GM18868 (cell line): ENCODE results near the gene IGSF23.

Experiments
- ATAC-seq: cut with Tn5 transposase; IDR thresholded peaks from one replicate; pipeline ENCODE4 v1.9.1; 2021; ENCODE audit warnings: mild to moderate bottlenecking, moderate library complexity; ENCODE audit not compliant: unreplicated experiment

The IGSF23 gene

DNA sequence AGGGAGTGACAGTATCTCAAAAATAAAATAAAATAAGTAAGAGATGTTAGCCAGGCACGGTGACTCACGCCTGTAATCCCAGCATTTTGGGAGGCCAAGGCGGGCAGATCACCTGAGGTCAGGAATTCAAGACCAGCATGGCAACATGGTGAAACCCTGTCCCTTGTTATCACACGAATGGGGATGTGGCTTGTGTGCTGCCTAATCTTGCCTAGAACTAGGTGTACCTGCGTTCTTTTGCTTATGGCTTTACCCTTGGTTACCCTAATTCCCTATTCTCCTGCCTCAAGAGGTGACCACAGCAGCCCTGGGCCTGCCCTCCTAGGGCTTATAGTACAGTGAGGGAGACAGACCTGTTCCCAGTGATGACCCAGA is 24.0 kb downstream of the IGSF23 start:
- ATAC-seq, result no peak

DNA sequence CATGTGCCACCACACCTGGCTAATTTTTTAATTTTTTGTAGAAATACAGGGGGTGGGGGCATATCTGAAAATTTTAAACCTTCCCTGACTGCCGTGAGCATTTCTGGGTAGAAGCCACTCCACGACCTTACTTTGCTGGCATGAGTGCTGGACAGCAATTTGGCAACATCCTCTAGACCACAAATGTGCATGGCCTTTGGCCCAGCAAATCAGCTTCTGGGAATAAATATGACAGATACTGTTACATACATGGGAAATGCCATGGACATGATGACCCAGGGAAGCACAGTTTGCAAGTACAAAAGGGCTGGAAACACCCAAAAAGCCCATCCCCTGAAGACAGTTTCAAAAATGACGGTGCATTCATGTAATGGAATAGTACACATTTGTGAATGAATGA is 27.2 kb downstream of the IGSF23 start:
- ATAC-seq, result no peak

DNA sequence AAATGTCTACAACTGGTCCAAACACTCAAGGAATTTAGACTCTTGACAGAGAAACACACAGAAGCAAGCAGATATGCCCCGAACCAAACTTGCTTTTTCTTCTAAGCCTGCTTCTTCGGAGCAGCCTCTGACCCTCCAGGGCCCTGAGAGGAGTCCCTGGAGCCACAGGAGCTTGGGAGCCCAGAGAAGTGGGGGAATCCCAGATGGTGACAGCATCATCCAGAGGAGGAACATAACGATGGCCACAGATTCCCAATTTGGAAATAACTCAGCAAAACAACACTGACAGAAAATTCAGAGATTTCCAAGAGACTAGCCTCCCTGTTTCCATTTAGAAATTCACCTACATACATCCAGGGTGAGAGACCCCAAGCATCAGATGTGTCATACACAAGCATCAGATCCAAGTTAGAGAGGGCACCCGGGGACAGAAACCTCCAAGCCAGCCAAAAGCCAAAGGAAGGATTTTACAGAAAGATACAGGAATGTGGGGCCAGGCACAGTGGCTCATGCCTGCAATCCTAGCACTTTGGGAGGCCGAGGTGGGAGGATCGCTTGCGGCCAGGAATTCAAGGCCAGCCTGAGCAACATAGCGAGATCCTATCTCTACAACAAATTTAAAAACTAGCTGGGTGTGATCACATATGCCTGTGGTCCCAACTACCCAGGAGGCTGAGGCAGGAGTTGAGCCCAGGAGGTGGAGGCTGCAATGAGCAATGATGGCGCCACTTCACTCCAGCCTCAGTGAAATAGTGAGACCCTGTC is 28.3 kb downstream of the IGSF23 start:
- no peak for ATAC-seq

DNA sequence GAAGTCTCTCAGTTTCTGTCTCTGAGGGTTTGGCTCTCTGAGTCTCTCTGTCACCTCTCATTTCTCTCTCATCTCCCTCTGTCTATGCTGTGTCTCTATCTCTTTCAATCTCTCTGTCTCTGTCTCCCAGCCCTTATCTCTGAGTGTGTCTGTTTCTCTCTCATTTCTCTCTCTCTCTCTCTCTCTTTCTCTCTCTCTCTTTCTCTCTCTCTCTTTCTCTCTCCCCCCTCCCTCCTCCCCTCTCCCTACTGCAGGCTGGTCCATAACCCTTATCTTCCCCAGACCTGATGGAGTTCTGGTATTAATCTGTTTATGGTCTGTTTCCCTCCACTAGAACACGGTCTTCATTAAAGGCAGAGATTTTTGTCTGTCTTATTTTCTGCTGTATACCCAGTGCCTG is 29.0 kb downstream of the IGSF23 start:
- ATAC-seq, result no peak

DNA sequence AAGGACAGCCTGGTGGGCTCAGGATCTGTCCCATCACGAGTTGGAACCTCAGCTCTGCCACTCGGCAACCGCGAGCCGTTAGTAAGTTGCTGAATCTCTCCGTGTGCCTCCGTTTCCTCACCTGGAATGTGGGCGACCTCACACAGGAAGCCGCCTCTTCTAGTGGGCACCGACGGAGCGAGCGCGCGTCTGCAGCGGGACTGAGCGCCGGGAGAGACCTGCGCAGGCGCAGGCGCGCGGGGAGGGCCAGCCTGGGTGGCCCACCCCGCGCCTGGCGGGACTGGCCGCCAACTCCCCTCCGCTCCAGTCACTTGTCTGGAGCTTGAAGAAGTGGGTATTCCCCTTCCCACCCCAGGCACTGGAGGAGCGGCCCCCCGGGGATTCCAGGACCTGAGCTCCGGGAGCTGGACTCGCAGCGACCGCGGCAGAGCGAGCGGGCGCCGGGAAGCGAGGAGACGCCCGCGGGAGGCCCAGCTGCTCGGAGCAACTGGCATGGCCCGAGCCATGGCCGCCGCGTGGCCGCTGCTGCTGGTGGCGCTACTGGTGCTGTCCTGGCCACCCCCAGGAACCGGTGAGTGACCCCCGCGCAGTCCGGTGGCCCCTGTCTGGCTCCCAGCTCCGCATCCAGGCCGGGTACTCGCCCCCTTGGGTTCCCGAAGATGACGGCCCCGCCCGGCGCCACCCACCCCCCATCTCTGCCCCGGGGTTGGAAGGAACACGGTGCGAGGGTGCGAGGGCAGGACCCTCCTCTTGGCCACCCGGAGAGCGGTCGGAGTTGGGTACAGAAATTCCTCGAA is 30.4 kb downstream of the IGSF23 start, which contains the start of gene PVR:
Gene PVR, plus strand, starts transcription at position 306 of the 797 bp plus-strand sequence. Its CDS starts 187 bp downstream, at position 493.
- no peak for ATAC-seq

DNA sequence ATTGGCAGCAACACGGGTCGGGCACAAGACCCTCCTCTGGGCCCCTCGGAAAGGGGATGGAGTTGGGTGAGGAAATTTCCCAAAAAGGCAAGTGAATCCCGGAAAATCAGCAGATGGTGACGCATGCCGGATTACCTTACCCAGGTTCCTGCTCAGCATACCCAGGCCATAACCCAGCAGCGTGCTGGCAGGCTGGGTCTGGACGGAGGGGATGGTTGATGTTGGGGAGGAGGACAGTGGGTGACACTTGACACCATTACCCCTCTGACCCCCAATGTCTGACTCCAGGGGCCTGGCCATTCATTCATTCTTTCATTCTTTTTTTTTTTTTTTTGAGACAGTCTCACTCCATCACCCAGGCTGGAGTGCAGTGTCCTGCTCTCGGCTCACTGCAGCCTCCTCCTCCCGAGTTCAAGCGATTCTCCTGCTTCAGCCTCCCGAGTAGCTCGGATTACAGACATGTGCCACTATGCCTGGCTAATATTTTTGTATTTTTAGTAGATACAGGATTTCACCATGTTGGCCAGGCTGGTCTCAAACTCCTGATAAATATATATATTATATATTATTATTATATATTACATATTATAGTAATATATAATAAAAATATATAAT is 31.1 kb downstream of the IGSF23 start:
- ATAC-seq, result no peak

DNA sequence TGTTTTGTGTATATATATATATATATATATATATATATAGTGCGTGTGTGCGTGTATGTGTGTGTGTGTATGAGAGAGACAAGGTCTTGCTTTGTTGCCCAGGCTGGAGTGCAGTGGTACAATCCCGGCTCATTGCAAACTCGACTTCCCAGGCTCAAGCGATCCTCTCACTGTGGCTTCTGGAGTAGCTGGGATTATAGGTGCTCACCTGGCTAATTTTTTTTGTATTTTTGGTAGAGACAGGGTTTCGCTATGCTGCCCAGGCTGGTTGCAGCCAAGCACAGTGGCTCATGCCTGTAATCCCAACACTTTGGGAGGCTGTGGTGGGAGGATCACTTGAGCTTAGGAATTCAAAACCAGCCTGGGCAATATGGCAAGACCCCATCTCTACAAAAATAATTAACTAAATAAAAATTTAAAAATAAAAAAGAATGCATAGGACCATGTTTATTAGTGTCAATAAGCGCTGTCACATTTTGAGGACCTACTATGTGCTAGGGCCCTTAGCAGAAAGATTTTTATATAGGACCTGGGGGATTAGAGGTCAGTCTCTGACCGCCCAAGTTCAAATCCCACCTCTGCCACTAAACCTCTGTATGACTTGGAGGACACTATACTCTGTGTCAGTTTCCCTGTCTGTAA is 32.2 kb downstream of the IGSF23 start:
- no peak for ATAC-seq

DNA sequence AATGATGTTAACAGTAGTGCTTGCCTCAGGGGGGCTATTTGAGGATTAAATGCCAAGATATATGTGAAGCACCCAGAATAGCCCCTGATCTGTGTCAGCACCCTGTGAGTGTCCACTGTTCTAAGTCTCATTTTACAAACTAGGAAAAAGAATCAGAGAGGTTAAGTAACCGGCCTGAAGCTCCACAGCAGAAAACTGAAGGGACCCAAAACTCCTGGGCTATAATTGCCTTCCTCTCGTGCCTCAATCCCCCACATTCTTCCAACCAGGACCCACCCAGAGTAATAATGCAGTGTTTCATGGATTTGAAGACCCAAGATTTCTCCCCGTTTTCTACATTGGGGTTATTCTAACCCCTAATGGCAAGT is 32.7 kb downstream of the IGSF23 start:
- ATAC-seq, result no peak

DNA sequence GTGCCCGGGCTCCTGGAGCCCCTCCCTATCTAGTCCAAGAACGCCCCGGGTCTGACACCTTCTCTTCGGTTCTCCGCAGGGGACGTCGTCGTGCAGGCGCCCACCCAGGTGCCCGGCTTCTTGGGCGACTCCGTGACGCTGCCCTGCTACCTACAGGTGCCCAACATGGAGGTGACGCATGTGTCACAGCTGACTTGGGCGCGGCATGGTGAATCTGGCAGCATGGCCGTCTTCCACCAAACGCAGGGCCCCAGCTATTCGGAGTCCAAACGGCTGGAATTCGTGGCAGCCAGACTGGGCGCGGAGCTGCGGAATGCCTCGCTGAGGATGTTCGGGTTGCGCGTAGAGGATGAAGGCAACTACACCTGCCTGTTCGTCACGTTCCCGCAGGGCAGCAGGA is 33.8 kb downstream of the IGSF23 start:
- ATAC-seq, result no peak

DNA sequence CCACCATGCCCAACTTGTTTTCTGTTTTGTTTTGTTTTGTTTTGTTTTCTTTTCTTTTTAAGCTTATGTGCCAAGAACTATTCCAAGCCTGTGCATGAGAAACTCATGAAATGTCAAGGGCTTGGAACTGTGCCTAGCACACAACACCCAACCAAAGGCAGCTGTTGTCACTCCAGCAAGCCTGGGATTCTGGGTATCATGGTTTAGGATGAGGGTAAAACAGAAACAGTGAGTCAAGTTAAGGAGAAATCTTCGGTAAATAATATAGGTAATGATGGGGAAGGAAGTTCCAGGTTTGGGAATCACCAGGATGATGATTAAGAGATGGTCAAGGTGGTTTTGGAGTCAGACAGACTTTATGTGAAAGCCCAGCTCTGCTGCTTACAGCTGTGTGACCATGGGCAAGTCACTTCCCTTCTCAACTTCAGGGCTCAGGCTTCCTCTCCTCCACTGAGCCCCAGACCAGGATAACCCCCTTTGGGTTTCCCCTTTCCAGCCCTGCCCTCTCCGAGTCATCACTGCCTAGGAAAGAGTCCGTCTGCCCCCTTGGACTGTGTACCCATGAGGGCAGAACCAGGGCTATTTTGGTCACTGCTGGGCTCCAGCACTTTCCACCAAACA is 35.4 kb downstream of the IGSF23 start:
- ATAC-seq, result no peak

DNA sequence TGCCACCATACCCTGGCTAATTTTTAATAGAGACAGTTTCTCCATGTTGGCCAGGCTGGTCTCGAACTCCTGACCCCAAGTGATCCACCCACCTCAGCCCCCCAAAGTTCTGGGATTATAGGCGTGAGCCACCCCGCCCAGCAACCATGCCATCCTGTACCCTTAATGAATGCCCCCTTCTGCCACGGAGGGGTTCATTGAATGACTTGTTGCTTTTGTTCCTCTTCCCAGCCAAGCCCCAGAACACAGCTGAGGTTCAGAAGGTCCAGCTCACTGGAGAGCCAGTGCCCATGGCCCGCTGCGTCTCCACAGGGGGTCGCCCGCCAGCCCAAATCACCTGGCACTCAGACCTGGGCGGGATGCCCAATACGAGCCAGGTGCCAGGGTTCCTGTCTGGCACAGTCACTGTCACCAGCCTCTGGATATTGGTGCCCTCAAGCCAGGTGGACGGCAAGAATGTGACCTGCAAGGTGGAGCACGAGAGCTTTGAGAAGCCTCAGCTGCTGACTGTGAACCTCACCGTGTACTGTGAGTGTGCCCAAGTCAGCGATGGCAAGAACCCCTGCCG is 36.3 kb downstream of the IGSF23 start:
- no peak for ATAC-seq

DNA sequence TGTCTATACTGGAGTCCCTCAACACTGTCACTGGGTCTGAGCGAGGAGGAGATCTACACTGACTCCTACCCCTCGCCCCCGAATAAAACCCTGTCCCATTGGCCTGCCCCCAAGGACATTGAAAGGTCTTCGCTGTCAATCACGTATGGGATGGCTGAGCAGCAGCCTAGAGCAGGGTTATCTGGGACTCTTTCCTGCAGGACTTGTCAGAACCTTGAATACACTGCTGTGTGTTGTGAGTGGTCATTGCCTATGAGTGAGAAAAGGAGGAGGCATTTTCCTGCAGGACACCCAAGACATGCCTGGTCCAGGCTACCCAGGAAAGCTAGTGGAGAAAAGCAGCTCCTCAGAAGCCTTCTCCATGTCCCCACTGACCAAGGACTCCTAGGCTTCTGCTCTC is 40.0 kb downstream of the IGSF23 start:
- ATAC-seq, result no peak

DNA sequence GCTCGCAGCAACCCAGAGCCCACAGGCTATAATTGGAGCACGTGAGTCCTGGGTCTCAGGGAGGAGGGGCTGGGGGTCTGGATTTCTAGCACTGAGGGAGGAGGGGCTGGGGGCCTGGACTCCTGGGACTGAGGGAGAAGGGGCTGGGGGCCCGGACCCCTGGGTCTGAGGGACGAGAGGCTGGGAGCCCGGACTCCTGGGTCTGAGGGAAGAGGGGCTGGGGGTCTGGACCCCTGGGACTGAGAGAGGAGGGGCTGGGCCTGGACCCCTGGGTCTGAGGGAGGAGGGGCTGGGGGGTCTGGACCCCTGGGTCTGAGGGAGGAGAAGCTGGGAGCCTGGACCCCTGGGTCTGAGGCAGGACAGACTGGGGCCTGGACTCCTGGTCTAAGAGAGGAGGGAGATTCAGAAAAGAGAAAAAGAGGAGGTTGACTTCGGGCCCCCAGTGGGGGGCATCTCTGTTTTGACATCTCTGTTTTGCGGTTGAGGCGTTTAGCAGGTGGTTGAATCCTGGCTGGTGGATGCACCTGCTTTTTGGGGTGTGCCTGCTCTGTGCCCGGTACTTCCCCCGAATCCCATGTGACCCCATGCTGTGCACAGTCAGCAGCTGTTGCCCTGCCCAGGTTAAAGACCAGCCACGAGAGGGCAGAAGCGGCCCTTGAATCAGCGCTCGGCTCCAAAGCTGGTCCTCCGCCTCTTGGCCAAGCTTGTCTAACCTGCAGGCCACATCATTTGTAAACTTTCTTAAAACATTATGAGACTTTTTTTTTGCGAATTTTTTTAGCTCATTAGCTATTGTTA is 40.8 kb downstream of the IGSF23 start:
- peak; percentile 89 for ATAC-seq

DNA sequence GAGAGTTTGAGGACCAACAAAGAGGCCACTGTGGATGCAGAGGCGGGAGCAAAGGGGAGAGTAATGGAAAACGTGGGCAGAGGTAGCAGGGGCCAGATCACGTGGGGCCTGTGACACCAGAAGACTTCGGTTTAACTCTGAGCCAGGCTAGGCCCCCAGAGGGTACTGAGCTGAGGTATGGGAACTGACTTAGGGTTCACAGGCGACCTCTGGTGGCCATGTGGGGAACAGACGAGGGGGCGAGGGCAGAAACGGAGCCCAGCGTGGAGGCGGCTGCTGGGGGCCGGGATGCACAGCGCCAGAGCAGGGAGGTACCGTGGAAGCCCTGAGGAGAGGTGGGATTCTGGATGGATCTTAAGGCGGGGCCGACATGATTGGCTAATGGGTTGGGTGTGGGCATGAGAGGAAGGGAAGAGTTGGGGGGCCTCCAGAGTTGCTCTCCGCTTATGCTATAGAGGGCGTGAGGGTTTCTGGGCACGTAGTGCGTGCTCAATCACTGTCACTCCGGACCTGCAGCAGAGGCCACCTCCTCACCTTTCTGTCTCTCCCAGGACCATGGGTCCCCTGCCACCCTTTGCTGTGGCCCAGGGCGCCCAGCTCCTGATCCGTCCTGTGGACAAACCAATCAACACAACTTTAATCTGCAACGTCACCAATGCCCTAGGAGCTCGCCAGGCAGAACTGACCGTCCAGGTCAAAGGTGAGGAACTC is 44.0 kb downstream of the IGSF23 start:
- ATAC-seq, result no peak

DNA sequence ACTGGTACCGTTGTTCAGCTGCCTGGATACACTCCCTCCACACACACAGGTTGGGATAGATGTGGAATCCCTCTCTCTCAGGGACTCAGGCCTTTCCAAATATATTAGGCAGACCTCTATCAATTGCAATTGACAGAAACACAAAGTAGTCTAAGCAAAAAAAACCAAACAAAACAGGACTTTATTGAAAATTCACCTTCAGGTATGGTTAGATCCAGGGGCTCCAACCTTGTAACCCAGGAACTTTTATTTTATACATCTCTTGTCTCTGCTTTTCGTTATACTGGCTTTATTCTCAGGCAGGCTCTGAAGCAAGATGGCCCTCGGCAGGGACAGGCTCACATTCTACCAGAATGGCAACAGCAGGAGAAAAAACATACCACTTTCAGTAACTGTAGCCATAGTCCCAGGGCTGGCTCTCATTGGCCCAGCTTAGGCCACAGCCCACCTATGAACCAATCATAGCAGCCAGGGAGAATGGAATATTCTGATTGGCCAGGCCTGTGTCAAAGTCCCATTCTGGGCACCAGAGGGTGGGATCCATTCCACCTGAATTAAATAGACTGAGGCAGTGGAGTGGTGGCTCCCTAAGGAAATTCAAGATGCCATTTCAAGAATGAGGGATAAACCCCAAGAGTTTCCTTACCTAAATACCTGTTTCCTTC is 44.8 kb downstream of the IGSF23 start:
- ATAC-seq, result no peak

DNA sequence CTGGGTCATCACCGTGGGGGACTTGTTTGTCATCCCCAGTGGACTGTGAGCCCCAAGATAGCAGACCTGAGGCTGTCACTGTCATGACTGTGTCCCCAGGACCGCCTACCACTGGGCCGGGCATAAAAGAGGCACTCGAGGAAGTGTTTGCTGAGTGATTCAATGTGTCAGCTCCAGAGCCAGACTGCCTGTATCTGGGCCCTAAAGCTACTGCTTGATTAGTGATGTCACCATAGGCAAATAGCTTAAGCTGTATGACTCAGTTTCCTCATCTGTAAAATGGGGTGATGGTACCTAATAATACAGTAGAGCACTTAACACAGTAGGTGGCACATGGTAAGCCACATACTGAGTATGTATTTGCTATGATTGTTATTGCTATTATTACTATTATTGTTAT is 46.7 kb downstream of the IGSF23 start:
- no peak for ATAC-seq

DNA sequence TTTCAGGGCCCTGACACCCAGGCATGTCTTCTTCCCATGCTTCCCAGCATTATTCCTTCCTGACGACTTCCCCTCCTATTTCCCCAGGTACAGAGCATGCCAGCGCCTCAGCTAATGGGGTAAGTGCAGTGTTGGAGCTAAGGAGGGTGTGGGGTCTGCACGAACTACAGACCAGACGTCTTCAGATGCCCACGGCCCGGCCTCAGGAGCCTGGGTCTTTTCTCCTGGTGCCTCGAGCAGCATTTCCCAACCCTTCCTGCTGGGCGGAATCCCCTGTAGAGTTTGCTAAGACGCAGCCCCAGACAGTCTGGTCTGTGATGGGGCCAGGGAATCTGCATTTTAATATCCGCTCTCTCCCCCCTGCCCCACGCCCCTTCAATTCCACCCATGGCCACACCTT is 47.8 kb downstream of the IGSF23 start:
- no peak for ATAC-seq

DNA sequence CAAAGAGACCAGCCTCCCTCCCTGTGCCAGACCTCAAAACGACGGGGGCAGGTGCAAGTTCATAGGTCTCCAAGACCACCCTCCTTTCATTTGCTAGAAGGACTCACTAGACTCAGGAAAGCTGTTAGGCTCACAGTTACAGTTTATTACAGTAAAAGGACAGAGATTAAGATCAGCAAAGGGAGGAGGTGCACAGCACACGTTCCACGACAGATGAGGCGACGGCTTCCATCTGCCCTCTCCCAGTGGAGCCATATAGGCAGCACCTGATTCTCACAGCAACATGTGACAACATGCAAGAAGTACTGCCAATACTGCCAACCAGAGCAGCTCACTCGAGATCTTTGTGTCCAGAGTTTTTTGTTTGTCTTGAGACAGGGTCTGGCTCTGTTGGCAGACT is 48.5 kb downstream of the IGSF23 start:
- no peak for ATAC-seq
